Measurements from ENCODE around the gene CNOT4. TPM values are rescaled to one million over a fixed set of nuclear protein-coding genes. Genes with fewer than 3 reads are reported as not detected.

CNOT4 gene
- total RNA-seq, 1 donor from 2014 or later, result 33.4 TPM

GRCh38 chr7:135397689-135398088 lies 112.2 kb downstream of the CNOT4 start:
- TF ChIP-seq, protein P1, sequence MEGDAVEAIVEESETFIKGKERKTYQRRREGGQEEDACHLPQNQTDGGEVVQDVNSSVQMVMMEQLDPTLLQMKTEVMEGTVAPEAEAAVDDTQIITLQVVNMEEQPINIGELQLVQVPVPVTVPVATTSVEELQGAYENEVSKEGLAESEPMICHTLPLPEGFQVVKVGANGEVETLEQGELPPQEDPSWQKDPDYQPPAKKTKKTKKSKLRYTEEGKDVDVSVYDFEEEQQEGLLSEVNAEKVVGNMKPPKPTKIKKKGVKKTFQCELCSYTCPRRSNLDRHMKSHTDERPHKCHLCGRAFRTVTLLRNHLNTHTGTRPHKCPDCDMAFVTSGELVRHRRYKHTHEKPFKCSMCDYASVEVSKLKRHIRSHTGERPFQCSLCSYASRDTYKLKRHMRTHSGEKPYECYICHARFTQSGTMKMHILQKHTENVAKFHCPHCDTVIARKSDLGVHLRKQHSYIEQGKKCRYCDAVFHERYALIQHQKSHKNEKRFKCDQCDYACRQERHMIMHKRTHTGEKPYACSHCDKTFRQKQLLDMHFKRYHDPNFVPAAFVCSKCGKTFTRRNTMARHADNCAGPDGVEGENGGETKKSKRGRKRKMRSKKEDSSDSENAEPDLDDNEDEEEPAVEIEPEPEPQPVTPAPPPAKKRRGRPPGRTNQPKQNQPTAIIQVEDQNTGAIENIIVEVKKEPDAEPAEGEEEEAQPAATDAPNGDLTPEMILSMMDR (IDR thresholded peaks at IDR 0.05; ENCODE audit: unreplicated experiment), result no peak
- Mint-ChIP-seq H3K27me3 (ENCODE audit: low read depth) (no peaks in the 10 kb centered on the region), H3K36me3 (peaks cover 20% of the 10 kb centered on the region), H3K9me3 (no peaks in the 10 kb centered on the region), H3K27ac (no peak overlapping the region), H3K4me1 (peaks cover 3% of the 10 kb centered on the region), H3K4me3 (no peak overlapping the region)
- no peak for DNase-seq (ENCODE audit: low spot score in 2 of 2, unreplicated experiment in 2 of 2)

GRCh38 chr7:135392701-135393100 lies 117.2 kb downstream of the CNOT4 start:
- TF ChIP-seq, protein P1 (IDR thresholded peaks at IDR 0.05; ENCODE audit: unreplicated experiment), result no peak
- no peaks in the 10 kb centered on the region for H3K9me3 Mint-ChIP-seq
- H3K27me3 Mint-ChIP-seq (ENCODE audit: low read depth), result no peaks in the 10 kb centered on the region
- DNase-seq (ENCODE audit: low spot score in 2 of 2, unreplicated experiment in 2 of 2), result no peak
- H3K27ac Mint-ChIP-seq, result no peak overlapping the region
- H3K4me1 Mint-ChIP-seq, result peaks cover 6% of the 10 kb centered on the region
- H3K36me3 Mint-ChIP-seq, result peaks cover 22% of the 10 kb centered on the region
- no peak overlapping the region for H3K4me3 Mint-ChIP-seq

DNA sequence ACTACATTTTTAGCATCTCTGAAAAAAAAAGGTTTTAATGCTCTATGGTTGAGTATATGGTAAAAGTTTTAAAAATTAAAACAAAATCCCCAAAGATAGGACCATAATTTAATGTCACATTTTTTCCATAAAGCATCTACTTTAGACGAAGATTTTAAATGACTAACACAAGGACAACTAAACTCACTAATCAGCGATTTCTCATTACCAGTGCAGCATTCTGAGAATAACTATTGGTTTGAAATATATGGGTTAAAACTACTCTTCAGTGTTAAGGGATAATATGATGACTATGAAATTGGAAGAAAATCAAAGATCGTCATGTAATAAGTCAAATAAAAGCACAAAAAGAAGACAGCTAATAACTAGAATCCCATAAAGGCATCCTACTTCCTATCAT lies 118.4 kb downstream of the CNOT4 start:
- Mint-ChIP-seq H3K4me1 (peaks cover 6% of the 10 kb centered on the region), H3K27ac (no peak overlapping the region), H3K27me3 (ENCODE audit: low read depth) (no peaks in the 10 kb centered on the region), H3K9me3 (no peaks in the 10 kb centered on the region), H3K4me3 (no peak overlapping the region), H3K36me3 (peaks cover 22% of the 10 kb centered on the region)
- no peak for DNase-seq (ENCODE audit: low spot score in 2 of 2, unreplicated experiment in 2 of 2)
- TF ChIP-seq, protein P1 (IDR thresholded peaks at IDR 0.05; ENCODE audit: unreplicated experiment), result no peak

GRCh38 chr7:135390829-135391228 lies 119.1 kb downstream of the CNOT4 start:
- H3K4me1 Mint-ChIP-seq, result peaks cover 8% of the 10 kb centered on the region
- TF ChIP-seq, protein P1 (IDR thresholded peaks at IDR 0.05; ENCODE audit: unreplicated experiment), result no peak
- H3K27me3 Mint-ChIP-seq (ENCODE audit: low read depth), result no peaks in the 10 kb centered on the region
- no peak overlapping the region for H3K4me3 Mint-ChIP-seq
- DNase-seq (ENCODE audit: low spot score in 2 of 2, unreplicated experiment in 2 of 2), result no peak
- no peak overlapping the region for H3K27ac Mint-ChIP-seq
- peaks cover 20% of the 10 kb centered on the region for H3K36me3 Mint-ChIP-seq
- H3K9me3 Mint-ChIP-seq, result no peaks in the 10 kb centered on the region

DNA sequence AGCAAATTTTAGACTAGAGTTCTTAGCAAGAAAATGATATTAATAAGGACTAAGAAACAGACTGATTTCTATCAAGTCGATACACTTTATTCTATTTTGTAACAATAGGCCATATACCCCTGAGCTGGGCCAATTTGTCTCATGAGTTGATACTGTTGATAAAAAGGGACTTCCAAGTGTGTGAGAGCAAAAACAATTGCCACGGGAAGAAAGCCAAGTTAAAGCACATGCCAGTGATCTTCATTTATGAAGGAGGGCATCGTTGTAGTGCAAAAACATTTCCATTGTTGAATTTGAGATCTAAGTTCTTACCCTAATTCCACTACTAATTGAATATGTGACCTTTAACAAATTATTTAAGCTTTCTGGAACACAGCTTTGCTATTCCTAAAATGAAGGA lies 119.9 kb downstream of the CNOT4 start:
- Mint-ChIP-seq H3K4me3 (no peak overlapping the region), H3K4me1 (peaks cover 8% of the 10 kb centered on the region)

More for the DNA sequence above, 119.9 kb downstream of the CNOT4 start:
- Mint-ChIP-seq H3K27ac (no peak overlapping the region), H3K36me3 (peaks cover 16% of the 10 kb centered on the region), H3K27me3 (ENCODE audit: low read depth) (no peaks in the 10 kb centered on the region), H3K9me3 (no peaks in the 10 kb centered on the region)
- DNase-seq (ENCODE audit: low spot score in 2 of 2, unreplicated experiment in 2 of 2), result no peak
- TF ChIP-seq, protein P1 (IDR thresholded peaks at IDR 0.05; ENCODE audit: unreplicated experiment), result no peak
